Left kidney (tissue), 2 donors: Measurements from ENCODE around the gene MTG1. TPM values are rescaled to one million over a fixed set of nuclear protein-coding genes. Genes with fewer than 3 reads are reported as not detected.
"Not testable (repeated sequence)": the region's sequence is repeated elsewhere in the genome, so short reads cannot be mapped to it uniquely, and the experiment has no call there.

ENCODE experiments used
- DNase-seq: peaks from one replicate; pipeline ENCODE4 v3.0.0-alpha.2; 2013
- polyA plus RNA-seq: library from polyadenylated mRNA; unstranded; fragments of 120-200 nt; gene quantifications from one replicate; pipeline ENCODE4 v1.2.1, GENCODE V29; 2013; ENCODE audit not compliant: insufficient read length

The MTG1 gene
- polyA plus RNA-seq, 1 donor: 75.2 TPM

DNA sequence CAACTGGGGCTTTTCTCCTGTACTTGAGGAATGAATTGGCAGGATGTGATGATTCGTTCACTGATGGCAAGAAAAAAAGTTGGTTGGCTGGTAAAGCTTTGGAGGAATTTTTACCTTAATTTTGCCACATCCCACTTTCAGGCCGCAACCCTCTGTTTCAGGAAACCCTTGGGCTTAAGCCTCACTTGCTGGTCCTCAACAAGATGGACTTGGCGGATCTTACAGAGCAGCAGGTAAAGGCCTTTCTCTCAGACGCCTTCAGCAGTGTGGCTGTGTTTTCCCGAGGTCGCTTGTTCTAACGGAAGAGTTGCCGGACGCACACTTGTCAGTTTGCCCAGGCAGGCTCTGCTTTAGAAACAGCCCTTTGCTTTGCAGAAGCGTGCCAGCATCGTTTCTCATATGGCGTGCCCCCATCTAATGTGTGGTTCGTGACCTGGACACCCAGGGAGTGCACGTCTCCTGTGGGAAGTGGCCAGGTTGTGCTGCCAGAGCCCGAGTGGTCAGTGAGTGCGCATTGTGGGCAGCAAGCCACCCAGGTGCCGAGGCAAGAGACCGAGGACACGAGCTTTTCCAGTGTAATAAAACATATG lies 2.2 kb downstream of the MTG1 start:
- no peak for DNase-seq

DNA sequence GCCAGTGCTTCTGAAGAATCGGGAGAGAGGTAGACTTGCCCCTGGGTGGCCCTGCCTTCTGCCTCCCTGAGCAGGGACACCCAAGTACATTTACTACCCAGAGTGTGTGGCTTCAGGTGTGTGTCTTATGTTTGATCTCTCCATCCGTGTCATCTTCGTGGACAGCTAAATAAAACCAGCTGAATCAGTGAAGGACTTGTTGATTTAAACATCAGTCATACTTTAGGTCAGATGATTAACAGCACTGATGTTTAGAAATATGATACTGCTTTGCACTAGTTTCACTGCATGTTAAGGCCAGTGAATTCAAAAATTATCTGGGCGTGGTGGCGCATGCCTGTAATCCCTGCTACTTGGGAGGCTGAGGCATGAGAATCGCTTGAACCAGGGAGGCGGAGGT lies 4.0 kb downstream of the MTG1 start:
- no peak for DNase-seq

DNA sequence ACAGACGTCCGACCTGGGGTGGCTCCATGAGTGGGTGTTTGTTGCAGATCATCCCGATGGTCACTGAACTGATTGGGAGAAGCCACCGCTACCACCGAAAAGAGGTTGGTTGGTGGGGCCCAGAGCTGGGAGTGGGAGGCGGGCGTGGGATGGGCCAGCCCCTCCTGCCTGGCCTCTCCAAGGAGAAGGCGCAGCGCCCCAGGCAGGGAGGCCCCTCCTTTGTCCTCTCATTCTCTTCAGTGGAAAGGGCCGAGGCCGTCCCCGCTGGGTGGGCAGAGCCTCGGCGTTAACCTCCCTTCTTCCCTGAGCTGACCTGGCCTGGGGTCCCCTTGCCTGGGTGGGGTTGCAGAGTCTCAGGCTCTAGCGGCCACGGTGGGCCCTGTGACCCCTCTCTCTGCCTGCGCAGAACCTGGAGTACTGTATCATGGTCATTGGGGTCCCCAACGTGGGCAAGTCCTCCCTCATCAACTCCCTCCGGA lies 5.2 kb downstream of the MTG1 start:
- DNase-seq: no peak

DNA sequence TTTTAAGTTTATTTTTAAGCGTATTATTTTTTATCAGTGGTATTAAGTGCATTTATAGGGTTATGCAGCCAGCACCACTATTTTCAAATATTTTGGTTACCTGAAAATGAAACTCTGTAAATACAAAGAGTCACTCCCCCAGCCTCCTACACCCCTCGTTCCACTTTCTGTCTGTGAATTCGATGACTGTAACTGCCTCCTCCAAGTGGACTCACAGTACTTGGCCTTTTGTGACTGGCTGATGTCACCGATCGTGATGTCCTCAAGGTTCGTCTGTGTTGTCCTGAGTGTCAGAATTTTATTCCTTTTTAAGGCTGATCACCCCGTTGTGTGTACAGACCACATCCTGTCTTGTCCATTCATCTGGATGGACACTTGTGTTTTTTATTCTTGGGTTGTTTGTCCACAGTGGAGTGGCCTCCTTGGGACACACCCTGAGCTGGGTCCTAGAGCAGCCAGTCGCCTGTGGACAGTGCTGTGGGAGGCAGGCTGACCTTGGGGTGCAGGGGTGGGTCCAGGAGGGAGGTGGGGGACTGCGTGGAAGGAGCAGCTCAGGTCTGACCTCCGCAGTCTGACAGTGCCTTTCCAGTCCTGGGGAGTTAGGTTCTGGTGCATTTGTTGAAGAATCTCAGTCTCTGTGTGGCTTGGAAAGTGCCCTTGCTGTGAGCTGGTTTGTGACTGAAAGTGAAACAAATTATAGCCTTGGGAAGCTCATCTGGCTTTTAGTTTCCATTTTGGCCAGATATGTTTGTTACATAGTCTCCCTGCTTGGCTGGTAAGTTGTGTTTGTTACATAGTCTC lies 6.9 kb downstream of the MTG1 start:
- DNase-seq: no peak

DNA sequence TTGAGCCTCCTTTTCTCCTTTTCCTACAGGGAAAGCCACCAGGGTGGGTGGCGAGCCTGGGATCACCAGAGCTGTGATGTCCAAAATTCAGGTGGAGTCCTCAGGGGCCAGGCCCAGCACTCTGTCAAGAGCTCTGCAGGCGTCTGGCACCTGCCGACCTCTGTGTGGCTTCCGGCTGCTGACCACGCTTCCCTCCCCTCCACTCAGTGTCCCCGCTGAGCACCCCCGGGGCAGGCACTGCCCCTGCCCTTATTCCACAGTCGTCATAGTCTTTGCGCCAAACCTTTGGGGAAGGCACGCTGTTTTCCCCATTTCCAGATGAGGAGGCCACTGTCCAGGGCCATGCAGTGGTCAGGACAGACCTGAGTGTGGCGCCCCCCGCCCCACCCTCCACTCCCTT lies 7.5 kb downstream of the MTG1 start:
- DNase-seq: no peak

DNA sequence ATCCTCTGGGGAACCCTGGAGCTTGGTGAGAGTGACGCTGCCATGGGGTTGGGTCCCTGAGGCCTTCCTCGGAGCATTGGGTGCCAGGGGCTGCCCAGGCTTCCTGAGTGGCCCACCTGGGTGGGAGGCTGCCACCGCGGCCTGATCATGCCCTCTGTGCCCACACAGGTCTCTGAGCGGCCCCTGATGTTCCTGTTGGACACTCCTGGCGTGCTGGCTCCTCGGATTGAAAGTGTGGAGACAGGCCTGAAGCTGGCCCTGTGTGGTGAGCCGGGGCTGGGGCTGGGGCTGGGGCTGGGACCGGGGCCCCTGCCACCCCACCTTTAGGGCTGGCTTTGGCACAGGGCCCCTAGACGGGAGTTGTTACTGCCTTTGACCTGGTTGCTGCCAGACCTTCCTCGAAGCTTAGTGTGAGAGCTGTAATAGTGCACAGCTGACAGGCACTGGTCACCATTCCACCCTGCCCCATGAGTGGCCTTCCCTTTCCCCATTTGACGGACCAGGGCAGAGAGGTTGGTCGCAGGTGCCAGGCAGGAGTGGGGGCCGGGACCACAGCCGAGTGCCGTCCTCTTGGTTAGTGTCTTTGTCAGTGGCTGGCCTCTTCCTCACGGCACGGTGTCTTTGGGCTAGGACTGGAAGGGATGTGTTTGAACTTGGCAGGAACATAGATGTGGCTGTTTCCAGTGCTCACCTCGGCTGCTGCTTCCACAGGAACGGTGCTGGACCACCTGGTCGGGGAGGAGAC lies 8.2 kb downstream of the MTG1 start:
- DNase-seq: no peak

DNA sequence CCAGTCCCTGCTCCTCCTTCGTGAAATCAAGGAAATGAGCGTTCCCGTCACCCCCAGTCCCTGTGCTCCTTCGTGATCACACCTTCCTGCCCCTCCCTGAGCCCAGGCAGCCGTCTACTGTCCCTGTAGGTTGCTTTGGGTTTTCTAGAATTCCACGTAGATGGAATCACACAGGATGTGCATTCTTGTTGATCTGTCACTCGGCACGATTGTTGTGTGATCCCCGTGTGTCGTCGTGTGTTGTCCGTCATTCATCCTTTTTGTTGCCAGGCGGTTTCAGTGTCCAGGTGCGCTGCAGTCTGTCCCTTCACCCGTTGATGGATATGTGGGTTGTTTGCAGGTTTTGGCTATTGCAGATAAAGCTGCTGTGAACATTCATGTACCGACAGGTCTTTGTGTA lies 9.4 kb downstream of the MTG1 start:
- no peak for DNase-seq

DNA sequence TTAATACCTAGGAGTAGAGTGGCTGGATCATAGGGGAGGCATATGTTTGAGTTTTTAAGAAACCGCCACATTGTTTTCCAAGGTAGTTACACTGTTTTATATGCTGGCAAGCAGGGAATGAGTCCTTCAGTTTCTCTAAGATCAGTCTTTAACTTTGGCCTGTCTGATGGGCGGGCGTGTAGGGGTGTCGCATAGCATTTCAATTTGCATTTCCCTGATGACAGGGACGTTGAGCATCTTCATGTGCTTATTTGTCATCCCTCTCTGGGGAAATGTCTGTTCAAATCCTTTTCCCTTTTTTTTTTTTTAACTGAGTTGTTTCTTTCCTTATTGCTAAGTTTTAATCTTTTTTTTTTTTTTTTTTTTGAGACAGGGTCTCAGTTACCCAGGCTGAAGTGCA lies 9.8 kb downstream of the MTG1 start:
- DNase-seq: no peak

DNA sequence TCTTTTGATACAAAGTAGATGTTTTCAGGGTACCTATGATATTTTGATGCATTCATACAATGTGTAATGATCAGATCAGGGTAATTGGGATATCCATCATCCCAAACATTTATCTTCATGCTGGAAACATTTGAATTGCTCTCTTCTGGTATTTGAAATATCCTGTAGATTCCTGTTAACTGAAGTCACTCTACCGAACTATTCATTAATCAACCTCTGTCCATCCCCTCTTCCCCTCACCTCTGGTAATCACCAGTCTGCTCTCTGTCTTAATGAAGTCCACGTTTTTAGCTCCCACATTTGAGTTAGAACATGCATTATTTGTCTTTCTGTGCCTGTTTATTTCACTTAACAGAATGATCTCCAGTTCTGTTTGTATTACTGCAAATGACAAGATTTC lies 11.3 kb downstream of the MTG1 start:
- no peak for DNase-seq

DNA sequence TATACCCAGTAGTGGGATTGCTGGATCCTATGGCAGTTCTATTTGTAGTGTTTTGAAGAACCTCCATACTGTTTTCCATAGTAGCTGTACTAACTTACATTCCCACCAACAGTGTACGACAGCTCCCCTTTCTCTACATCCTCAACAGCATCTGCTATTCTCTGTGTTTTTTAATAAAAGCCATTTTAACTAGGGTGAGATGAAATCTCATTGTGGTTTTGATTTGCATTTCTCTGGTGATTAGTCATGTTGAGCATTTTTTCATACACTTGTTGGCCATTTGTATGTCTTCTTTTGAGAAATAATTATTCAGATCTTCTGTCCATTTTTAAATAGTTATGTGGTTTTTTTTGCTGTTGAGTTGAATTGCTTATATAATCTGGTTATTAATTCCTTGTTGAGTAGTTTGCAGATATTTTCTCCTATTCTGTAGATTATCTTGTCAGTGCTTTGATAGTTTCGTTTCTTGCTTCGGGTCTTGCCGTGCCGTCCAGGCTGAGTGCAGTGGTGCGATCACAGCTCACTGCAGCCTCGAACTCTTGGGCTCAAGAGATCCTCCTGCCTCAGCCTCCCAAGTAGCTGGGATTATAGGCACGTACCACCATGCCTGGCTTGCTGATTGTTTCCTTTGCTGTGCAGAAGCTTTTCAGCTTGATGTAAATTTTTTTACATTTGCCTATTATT lies 12.0 kb downstream of the MTG1 start:
- DNase-seq: no peak

DNA sequence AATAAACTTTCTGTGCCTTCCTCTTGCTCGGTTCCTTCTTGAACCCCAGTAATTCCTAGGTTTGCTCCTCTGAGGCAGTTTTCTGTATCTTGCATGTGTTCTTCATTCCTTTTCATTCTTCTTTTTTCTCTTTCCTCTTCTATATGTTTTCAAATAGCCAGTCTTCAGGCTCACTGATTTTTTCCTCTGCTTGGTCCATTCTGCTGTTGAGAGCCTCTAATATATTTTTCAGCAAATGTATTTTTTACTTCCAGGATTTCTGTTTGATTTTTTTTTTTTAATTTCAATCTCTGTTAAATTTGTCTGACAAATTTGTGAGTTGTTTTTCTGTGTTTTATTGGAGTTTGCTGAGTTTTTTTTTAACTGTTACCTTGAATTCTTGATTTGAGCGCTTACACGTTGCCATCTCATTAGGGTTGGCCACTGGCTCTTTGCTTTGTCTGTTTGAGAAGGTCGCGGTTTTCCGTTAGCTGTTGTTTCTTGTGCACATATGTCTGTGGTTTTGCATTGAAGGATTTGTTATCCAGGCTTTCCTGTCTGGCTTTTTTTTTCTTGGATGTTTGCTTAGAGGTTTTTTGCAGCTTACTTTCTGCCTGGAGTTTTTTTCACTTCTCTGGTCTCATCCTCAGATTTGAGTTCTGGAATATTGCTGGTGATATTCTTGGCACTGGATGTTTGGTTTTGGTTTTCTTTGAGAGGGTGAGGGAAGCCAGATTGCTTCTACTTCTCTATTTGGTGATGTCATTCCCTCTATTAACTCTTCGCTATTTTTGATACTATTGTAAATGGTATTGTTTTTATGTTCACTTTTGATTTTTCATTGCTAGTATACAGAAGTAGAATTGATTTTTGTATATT lies 17.8 kb downstream of the MTG1 start:
- DNase-seq: no peak

DNA sequence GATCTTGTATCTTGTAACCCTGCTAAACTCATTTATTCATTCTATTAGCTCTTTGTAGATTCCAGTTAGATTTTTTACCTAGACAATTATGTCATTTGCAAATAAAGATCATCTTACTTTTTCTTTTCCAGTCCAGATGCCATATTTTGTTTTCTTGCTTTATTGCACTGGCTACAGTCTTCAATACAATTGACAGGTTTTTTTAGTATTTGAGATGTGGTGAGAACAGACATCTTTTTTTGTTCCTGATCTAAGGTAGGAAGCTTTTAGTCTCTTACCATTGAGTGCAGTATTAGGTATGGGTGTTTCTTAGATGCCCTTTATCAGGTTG lies 18.4 kb downstream of the MTG1 start:
- no peak for DNase-seq

DNA sequence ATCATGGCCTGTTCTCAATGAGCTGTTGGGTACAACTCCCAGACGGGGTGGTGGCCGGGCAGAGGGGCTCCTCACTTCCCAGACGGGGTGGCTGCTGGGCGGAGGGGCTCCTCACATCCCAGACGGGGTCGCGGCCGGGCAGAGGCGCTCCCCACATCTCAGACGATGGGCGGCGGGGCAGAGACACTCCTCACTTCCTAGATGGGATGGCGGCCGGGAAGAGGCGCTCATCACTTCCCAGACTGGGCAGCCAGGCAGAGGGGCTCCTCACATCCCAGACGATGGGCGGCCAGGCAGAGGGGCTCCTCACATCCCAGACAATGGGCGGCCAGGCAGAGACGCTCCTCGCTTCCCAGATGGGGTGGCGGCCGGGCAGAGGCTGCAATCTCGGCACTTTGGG lies 20.4 kb downstream of the MTG1 start:
- not testable (repeated sequence) for DNase-seq

DNA sequence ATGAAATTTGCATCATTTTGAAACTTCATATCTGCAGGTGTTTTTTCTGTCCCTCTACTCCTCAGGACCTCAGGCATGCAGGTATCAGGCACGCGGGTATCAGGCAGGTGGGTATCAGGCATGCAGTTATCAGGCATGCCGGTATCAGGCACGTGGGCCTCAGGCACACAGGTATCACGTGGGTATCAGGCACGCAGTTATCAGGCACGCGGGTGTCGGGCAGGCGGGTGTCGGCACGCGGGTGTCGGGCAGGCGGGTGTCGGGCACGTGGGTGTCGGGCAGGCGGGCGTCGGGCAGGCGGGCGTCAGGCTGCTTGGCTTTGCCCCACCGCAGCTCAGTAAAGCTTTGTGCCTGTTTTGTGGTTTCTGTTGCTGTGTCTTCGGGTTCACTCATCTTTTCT lies 21.8 kb downstream of the MTG1 start:
- DNase-seq: no peak

DNA sequence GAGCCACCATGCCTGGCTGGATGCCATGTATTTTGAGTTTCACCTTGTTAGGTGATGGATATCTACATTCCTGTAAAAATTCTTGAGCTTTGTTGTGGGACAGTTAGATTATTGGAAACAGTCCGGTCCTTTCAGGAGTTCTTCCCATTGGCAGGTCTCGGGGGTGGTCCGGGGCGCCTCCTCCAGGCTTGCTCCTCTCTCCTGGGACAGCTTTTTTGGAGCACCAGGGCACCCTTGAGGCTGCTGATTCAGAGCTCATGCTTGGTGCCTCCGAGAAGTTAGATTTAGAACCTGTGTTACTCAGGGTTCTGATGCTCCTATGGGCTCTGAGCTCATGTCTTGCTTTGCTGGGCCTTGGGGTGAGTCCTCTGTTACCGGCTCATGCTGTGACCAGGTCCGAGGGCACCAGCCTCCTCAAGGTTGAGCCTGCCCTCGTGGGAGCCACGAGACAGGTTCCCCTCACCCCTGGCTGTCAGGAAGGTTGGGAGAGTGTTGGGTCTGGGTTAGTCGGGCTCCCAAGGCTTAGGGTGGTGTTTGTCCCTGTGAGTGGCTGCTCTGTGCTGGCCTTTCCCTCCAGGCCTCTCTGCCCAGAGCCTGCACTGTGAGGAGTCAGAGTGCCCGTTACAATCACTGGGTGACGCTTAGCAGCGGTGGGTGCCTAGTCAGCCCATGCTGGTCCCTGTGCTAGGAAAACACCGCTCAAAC lies 24.5 kb downstream of the MTG1 start:
- no peak for DNase-seq

DNA sequence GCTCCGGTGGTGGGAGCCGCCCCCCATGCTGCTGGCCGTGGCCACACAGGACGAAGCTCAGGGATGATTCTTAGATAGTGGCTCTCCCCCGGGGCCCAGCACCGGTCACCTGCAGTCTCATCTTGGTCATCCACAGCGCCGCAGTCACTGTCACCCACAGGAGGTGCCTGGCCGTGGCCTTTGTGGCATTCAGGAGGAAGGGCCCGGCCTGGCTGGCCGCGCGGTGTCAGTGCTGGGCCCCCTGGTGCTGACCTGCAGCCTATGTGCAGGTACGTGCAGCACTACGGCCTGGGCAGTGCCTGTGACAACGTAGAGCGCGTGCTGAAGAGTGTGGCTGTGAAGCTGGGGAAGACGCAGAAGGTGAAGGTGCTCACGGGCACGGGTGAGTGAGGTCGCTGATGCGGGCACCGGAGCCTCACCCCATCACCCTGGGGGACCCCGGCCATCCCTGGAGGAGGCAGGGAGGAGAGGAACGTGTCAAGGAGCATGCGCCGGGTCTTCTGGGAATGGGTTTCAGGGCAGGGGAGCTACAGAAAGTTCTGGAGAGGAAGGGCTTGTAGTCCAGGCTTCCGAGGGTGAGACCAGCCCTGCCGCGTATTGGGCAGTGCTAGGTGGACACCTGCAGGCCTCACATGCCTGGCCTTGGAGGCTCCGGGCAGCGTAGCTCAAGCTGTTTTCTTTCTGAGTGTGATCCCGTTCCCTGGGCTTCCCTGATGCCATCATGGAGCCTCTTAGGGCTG lies 25.4 kb downstream of the MTG1 start:
- no peak for DNase-seq

DNA sequence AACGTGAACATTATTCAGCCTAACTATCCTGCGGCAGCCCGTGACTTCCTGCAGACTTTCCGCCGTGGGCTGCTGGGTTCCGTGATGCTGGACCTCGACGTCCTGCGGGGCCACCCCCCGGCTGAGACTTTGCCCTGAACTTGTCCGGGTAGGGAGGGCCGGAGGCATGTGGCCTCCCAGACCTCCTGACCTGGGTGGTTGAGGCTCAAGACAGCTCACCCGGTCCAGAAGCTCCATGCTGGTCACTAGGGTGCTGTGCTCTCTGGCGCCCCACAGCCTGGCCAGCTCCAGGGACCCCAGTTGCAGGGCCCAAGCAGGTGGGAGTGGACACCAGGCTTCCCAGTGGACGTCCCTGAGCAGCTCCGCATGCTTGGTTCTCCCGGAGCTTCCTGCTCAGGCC lies 26.1 kb downstream of the MTG1 start:
- DNase-seq: no peak

DNA sequence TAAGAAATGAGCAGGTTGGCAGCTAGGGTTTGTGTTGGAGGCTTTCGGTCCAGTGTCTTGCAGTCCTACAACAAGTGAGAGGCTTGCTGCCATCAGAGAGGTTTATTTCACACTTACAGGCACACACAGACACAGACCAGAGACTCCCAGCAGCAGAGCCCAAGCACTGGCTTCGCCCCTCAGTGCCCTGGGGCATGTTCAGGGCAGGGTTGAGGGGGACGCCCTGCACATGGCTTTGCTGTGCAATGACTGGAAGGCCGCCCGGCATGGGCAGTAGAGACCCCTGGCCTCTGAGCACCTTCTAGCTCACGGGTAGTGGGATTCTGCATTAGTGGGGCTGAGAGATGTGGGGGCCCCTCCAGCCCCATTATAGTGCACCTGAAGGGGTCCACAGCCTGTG lies 26.6 kb downstream of the MTG1 start:
- no peak for DNase-seq

DNA sequence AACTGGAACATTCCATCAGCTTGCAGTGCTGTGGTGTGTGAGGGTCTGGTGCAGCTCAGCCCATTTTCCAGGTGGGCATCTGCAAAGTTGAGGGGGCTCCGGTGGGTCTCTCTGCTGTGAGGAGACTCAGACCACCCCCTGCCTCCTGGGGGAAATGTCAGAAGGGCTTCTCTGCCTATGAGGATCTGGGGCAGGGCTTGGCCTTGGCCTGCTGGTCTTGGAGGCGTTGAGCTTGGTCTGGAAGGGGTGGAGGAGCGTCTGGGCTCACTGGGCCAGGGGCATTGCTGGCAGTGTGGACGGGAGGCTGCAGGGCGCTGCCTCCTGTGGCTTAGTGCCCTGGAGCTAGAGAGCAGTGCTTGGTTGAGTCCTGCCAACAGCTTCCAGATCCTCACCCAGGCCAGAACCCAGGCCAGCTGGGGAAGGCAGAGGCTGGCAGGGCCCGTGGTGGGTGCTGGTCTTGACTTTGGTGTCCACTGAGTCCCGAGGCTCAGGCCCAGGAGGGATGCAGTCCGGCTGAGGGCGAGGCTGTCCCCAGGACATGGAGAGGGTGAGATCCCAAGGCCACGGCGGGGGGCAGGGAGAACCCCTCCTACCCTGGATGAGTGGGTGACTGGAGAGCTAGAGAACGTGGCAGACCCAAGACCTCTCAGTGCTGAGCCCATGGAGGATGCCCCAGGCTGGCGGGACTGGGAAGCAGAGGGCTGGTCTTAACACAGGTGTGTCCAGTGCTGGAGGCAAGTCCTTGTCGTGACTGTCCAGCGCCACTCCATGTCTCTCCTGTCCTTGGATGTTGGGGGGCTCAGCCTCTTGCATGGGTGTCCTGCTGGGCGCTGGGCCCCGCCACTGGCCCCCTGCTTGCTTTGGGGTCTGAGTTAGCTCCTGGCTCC lies 27.6 kb downstream of the MTG1 start:
- DNase-seq: no peak
